Right cardiac atrium (tissue), 5 donors: Measurements from ENCODE around the gene CRACR2B. TPM values are rescaled to one million over a fixed set of nuclear protein-coding genes. Genes with fewer than 3 reads are reported as not detected.

ENCODE experiments used
- ATAC-seq, 2 donors: fragments of 200-7000 bp; cut with Tn5 transposase; one replicate each; pipeline versions ENCODE4 v1.8.0 to v1.9.1; 2020; ENCODE audit warnings: moderate library complexity in 2 of 2, mild to moderate bottlenecking in 1 of 2
- DNase-seq, 3 donors: peaks; one replicate each; pipeline ENCODE4 v3.0.0-alpha.2; 2020
- H3K27ac ChIP-seq: one replicate; pipeline ENCODE4 v1.5.1; 2013; ENCODE audit warnings: mild to moderate bottlenecking, low read length, control low read depth, moderate library complexity
- H3K27me3 ChIP-seq: one replicate; pipeline ENCODE4 v1.6.1; 2013; ENCODE audit not compliant: control insufficient read depth, insufficient read depth
- H3K4me1 ChIP-seq: one replicate; pipeline ENCODE4 v1.6.1; 2013; ENCODE audit warnings: low read length; ENCODE audit not compliant: control insufficient read depth, insufficient read depth
- H3K4me3 ChIP-seq: one replicate; pipeline ENCODE4 v1.5.1; 2013; ENCODE audit warnings: low read length, control low read depth
- H3K9me3 ChIP-seq: one replicate; pipeline ENCODE4 v1.6.1; 2013; ENCODE audit warnings: low read length; ENCODE audit not compliant: control insufficient read depth
- WGBS: extraction: QIAGEN DNeasy Blood & Tissue Kit; methylation state at CpG from one replicate; pipeline ENCODE4 v1.1.7; 2013; 5-methylcytosine and 5-hydroxymethylcytosine counted together
- intact Hi-C, 4 donors: fragments of 100-400 bp; cut with DNase I; formaldehyde crosslinking; loops; one replicate each; pipeline versions ENCODE4 v1.11.0 to v1.14.0; 2022 to 2023
- polyA plus RNA-seq: library from polyadenylated mRNA; stranded (reverse); fragments of 200-250 nt; gene quantifications from one replicate; pipeline ENCODE4 v1.2.3, GENCODE V29; 2013
- total RNA-seq, 4 donors: library from RNA; stranded (reverse); fragmentation: NEBNext Ultra II Directional; extraction: Animal tissue kit (Norgen Biotek cat#: 25700); gene quantifications; one replicate each; pipeline ENCODE4 v1.2.1, GENCODE V29; 2021
- donor health status: healthy with polysubstance abuse.
- donor health status: DM: no; HTN: yes; CAD: no.
- donor health status: DM: no; HTN: no; CAD: no.
- donor health status: DM: no; HTN: yes; CAD: no; lungs with severe emphysema.
- donor health status: DM: yes; HTN: yes; CAD: no.

CRACR2B gene
- total and polyA plus RNA-seq, 5 donors = 18.9 to 42.6 (median 22.5) TPM

GRCh38 chr11:803467-803742, 24.3 kb upstream of the CRACR2B start:
- Histone ChIP-seq H3K9me3 (no peaks in the 10 kb centered on the region), H3K27ac (no peak overlapping the region), H3K4me1 (peaks cover 3% of the 10 kb centered on the region), H3K27me3 (no peaks in the 10 kb centered on the region), H3K4me3 (no peak overlapping the region)
- 84% methylated on average over 8 of the region's 8 CpGs for WGBS
- ATAC-seq = no peak
- no peak for DNase-seq
- intact Hi-C loops = no loop called here

DNA sequence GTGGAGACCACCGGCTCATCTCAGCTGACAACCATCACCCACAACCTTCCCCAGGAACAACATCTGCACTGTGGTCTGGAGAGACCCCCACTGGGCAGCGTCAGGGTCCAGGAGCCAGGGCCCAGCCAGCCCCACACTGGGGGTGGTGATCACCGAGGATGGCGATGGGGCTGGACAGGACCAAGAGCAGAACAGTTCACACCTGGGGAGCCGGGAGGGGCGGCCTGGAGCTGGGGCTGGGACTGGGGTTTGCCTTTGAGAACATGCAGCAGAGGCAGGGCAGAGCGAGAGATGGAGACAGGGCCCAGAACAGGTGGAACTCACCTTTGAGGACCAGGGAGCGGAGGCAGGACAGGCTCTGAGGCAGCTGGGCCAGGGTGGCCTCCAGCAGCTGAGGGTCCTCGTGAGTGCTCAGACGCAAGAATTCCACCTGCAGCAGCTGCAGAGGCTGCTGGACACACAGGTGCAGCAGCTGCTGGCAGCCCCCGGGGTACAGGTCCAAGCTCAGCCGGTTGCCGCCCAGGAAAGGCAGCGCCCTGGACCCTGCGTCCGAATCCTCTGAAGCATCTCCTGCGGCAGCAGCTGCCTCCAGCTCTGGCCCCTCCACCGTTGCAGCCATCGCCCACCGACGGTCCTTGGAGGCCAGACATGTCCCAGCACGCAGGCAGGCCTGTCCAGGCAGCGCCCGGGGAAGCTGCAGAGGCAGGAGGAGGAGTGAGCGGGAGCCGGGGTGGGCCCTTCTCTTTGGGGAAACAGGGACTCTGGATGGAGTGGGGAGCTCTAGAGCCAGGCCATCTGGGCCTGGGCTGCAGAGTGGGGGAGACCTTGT, 23.7 kb upstream of the CRACR2B start:
- DNase-seq = peak in 1 of 3 donors; percentile 72
- 57% methylated on average over 26 of the region's 26 CpGs for WGBS

GRCh38 chr11:804599-804964, 23.1 kb upstream of the CRACR2B start:
- intact Hi-C loops = no loop called here
- Histone ChIP-seq H3K27me3 (no peaks in the 10 kb centered on the region), H3K27ac (no peak overlapping the region), H3K4me3 (peak overlapping the region; percentile 49), H3K9me3 (no peaks in the 10 kb centered on the region), H3K4me1 (peaks cover 3% of the 10 kb centered on the region)
- DNase-seq = no peak
- WGBS = 7% methylated on average over 18 of the region's 18 CpGs
- no peak for ATAC-seq

More for the DNA sequence above, 23.7 kb upstream of the CRACR2B start:
- Histone ChIP-seq H3K27me3 (no peaks in the 10 kb centered on the region), H3K9me3 (no peaks in the 10 kb centered on the region), H3K4me1 (peaks cover 3% of the 10 kb centered on the region), H3K27ac (no peak overlapping the region), H3K4me3 (no peak overlapping the region)
- ATAC-seq = no peak
- intact Hi-C loops = no loop called here

DNA sequence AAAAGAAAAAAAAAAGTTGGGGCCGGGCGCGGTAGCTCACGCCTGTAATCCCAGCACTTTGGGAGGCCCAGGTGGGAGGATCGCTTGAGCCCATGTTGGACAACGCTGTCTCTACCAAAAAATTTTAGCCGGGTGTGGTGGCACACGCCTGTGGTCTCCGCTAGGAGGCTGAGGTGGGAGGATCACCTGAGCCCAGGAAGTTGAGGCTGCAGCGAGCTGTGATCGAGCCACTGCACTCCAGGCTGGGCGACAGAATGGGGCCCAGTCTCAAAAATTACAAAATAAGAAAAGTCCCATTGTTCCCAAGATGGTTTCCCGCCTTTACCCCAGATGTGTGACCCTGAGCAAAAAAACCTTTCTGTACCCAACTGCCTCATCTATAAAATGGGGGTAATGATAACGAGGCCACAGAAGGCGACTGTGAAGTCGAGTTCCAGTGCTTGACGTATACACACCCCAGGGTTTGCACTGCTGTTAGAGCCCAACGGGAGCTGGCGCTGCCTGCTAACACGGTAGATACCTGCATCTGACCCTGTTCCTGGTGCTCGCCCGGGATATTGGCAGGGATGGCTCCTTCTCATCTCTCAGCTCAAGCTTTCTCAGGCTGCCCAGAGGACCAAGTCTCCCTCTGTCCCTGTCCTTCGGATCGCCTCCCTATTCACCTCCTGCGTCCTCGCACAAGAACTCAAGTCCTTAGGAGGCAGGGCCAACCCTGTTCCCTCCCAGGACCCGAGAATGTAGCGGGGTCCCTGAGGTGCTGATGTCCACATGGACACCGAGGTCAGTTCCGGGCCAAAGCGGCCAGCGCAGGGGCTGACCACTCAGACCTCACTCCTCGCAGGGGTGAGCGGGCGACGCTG, 19.1 kb upstream of the CRACR2B start:
- ATAC-seq (peak in 1 of 2 donors; percentile 78), DNase-seq (peak in 1 of 3 donors; percentile 90)
- no peaks in the 10 kb centered on the region for H3K9me3 ChIP-seq
- H3K4me3 ChIP-seq = peak overlapping the region; percentile 90
- 30% methylated on average over 36 of the region's 36 CpGs for WGBS
- peaks cover 3% of the 10 kb centered on the region for H3K4me1 ChIP-seq
- intact Hi-C loops = no loop called here
- H3K27ac ChIP-seq = peak overlapping the region; percentile 93
- H3K27me3 ChIP-seq = no peaks in the 10 kb centered on the region

DNA sequence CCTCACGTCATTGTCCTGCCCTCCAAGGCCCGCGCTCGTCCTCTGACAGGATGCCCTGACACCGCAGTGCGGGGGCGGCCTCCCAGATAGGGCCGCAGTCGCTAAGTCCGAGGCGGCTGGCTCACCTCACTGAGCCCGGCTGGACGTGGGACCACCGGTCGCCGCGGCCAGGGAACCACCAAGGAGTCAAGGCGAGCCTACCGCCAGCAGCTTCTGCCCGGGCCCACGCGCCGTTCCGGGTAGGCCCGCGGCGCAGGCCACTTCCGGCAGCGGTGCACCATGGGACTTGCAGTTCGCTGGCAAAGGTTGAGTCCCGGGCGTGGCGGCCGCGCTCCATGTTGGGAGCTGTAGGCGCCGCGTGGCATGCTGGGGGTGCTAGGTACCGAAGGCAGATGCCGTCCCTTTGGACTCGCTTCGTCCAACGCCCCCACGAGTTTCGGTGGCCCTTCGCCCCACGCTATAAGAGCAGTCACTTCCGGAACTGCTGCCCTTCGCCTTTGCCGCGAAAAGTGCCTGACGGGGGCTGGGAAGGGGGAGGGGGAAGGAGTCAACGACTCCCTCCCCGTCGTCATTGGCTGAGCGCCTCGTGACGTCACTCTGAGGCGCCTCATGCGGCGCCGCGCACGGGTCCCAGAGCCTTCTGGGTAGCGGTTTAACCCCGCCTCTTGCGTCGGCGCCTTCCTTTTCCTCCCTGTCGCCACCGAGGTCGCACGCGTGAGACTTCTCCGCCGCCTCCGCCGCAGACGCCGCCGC, 18.3 kb upstream of the CRACR2B start, which contains the start of gene RPLP2:
Gene RPLP2 (plus strand): TSS at position 681 of the 753 bp plus-strand sequence. CDS start 268 bp downstream, outside the sequence.
- intact Hi-C loops = no loop called here
- under 1% methylated on average over 81 of the region's 81 CpGs for WGBS
- DNase-seq (peak; percentile 98 to 100 (median 99)), ATAC-seq (peak; percentile 91 to 94)
- Histone ChIP-seq H3K27ac (peak within 1 kb of the TSS; percentile 93), H3K4me1 (peaks cover 1% of the 10 kb centered on the region), H3K9me3 (no peaks in the 10 kb centered on the region), H3K4me3 (peak within 1 kb of the TSS; percentile 90), H3K27me3 (no peaks in the 10 kb centered on the region)

GRCh38 chr11:810040-810567, 17.6 kb upstream of the CRACR2B start:
- Histone ChIP-seq H3K4me3 (peak overlapping the region; percentile 90), H3K27ac (peak overlapping the region; percentile 74), H3K9me3 (no peaks in the 10 kb centered on the region), H3K27me3 (no peaks in the 10 kb centered on the region), H3K4me1 (no peaks in the 10 kb centered on the region)
- DNase-seq (peak in 1 of 3 donors; percentile 64), ATAC-seq (peak in 1 of 2 donors; percentile 1)
- under 1% methylated on average over 55 of the region's 55 CpGs for WGBS
- intact Hi-C loops = no loop called here

GRCh38 chr11:811446-812245, 16.1 kb upstream of the CRACR2B start:
- Histone ChIP-seq H3K4me3 (no peak overlapping the region), H3K27me3 (no peaks in the 10 kb centered on the region), H3K9me3 (no peaks in the 10 kb centered on the region), H3K27ac (no peak overlapping the region), H3K4me1 (no peaks in the 10 kb centered on the region)
- WGBS = 68% methylated on average over 14 of the region's 14 CpGs
- intact Hi-C loops = no loop called here
- no peak for ATAC-seq
- DNase-seq = no peak

DNA sequence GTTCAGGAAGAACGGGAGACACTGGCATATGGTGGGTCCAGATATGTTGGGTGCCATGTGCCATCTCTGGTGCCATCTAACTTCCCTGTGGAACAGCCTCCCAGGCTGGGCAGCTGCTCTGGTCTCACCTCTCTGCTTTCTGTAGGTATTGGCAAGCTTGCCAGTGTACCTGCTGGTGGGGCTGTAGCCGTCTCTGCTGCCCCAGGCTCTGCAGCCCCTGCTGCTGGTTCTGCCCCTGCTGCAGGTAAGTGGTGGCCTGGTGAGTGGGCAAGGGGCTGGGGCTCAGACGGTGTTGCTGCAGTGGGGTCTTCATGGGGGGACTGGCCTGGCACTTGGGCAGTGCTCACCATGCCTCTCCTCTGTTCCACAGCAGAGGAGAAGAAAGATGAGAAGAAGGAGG, 15.3 kb upstream of the CRACR2B start:
- WGBS = 77% methylated on average over 3 of the region's 3 CpGs
- no peak overlapping the region for H3K4me3 ChIP-seq
- DNase-seq (no peak), ATAC-seq (no peak)
- no peaks in the 10 kb centered on the region for H3K4me1 ChIP-seq
- intact Hi-C loops = no loop called here
- H3K27ac ChIP-seq = no peak overlapping the region
- H3K9me3 ChIP-seq = no peaks in the 10 kb centered on the region
- no peaks in the 10 kb centered on the region for H3K27me3 ChIP-seq

- no peaks in the 10 kb centered on the region for H3K27me3 ChIP-seq
- ATAC-seq (no peak), DNase-seq (no peak)
- no peak overlapping the region for H3K4me3 ChIP-seq
- intact Hi-C loops = no loop called here
- 85% methylated on average over 6 of the region's 6 CpGs for WGBS
- H3K4me1 ChIP-seq = no peaks in the 10 kb centered on the region
- no peak overlapping the region for H3K27ac ChIP-seq
- no peaks in the 10 kb centered on the region for H3K9me3 ChIP-seq
These were observed 14.7 kb upstream of the CRACR2B start for GRCh38 chr11:813072-813455.

DNA sequence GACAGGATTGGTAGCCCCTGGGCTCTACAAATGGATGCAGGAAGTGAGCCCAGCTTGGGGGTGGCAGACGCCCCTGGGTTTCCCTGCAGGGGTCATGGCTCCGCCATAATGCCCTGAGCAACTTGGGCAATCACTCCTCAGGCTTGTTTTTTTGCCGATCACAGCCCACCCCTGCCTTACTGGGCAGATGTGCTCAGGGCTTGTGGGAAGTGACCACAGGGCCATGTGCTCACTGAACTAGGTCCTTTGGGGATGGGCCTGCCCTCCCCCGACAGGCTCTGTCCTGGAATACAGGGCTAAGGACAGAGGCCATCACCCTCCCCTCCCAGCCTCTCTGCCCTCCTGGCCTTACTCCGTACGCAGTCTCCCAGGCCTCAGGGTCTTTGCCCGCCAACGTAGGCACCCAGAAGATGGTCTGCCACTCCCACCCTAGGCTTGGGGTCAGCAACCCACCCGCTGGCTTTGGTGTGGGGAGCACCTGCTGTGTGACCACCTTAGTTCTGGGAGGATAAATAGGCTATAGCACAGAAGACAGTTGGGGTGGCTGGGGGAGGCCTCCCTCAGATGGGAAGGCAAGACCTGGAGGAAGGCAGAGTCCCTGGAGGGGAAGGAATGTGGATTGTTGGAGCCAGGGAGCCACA, 14.1 kb upstream of the CRACR2B start:
- no peaks in the 10 kb centered on the region for H3K27me3 ChIP-seq
- DNase-seq = no peak
- intact Hi-C loops = no loop called here
- H3K9me3 ChIP-seq = no peaks in the 10 kb centered on the region
- no peak overlapping the region for H3K27ac ChIP-seq
- no peaks in the 10 kb centered on the region for H3K4me1 ChIP-seq
- no peak overlapping the region for H3K4me3 ChIP-seq
- 83% methylated on average over 9 of the region's 9 CpGs for WGBS
- ATAC-seq = no peak
